Activated T-cell treated with anti-CD3 and anti-CD28 coated beads for 24 hours (primary cell): ENCODE results near the gene ASNSD1.

Experiments used
- DNase-seq: peaks from one replicate; pipeline ENCODE4 v3.0.0-alpha.2; 2020; ENCODE audit warnings: low read depth

The ASNSD1 gene

GRCh38 chr2:189661148-189661956, at the start of gene ASNSD1:
TSS of gene ASNSD1 (plus strand) at chr2:189661459. CDS start at chr2:189666133, 4,674 bp downstream.
- DNase-seq = peak; percentile 99

GRCh38 chr2:189613077-189613636, 48.1 kb upstream of the ASNSD1 start:
- DNase-seq = no peak

- DNase-seq = no peak
Observed at GRCh38 chr2:189613650-189614420, 47.4 kb upstream of the ASNSD1 start.

GRCh38 chr2:189614585-189614984, 46.7 kb upstream of the ASNSD1 start:
- no peak for DNase-seq

GRCh38 chr2:189618197-189618596, 43.1 kb upstream of the ASNSD1 start:
- DNase-seq = no peak

- DNase-seq = no peak
Observed at GRCh38 chr2:189621781-189622180, 39.5 kb upstream of the ASNSD1 start.

GRCh38 chr2:189623049-189623448, 38.2 kb upstream of the ASNSD1 start:
- no peak for DNase-seq

- no peak for DNase-seq
Observed at GRCh38 chr2:189624648-189625355, 36.5 kb upstream of the ASNSD1 start.

GRCh38 chr2:189625636-189626035, 35.6 kb upstream of the ASNSD1 start:
- DNase-seq = no peak

GRCh38 chr2:189627789-189628188, 33.5 kb upstream of the ASNSD1 start:
- no peak for DNase-seq

- no peak for DNase-seq
Observed at GRCh38 chr2:189628817-189629530, 32.3 kb upstream of the ASNSD1 start.

- no peak for DNase-seq
Observed at GRCh38 chr2:189629531-189630453, 31.5 kb upstream of the ASNSD1 start.

- no peak for DNase-seq
Observed at GRCh38 chr2:189631849-189632248, 29.4 kb upstream of the ASNSD1 start.

GRCh38 chr2:189633392-189633811, 27.9 kb upstream of the ASNSD1 start:
- DNase-seq = no peak

- DNase-seq = no peak
Observed at GRCh38 chr2:189635353-189635752, 25.9 kb upstream of the ASNSD1 start.

GRCh38 chr2:189638301-189639006, 22.8 kb upstream of the ASNSD1 start:
- DNase-seq = no peak

- DNase-seq = no peak
Observed at GRCh38 chr2:189639007-189639609, 22.2 kb upstream of the ASNSD1 start.

- no peak for DNase-seq
Observed at GRCh38 chr2:189641002-189641401, 20.3 kb upstream of the ASNSD1 start.

- peak; percentile 35 for DNase-seq
Observed at GRCh38 chr2:189641590-189641989, 19.7 kb upstream of the ASNSD1 start.
